Hepatic stellate cell (primary cell): ENCODE measurements around the gene RC3H2.

Experiments
- DNase-seq: peaks from one replicate; pipeline ENCODE4 v3.0.0; 2011; ENCODE audit warnings: low spot score

RC3H2 gene

DNA sequence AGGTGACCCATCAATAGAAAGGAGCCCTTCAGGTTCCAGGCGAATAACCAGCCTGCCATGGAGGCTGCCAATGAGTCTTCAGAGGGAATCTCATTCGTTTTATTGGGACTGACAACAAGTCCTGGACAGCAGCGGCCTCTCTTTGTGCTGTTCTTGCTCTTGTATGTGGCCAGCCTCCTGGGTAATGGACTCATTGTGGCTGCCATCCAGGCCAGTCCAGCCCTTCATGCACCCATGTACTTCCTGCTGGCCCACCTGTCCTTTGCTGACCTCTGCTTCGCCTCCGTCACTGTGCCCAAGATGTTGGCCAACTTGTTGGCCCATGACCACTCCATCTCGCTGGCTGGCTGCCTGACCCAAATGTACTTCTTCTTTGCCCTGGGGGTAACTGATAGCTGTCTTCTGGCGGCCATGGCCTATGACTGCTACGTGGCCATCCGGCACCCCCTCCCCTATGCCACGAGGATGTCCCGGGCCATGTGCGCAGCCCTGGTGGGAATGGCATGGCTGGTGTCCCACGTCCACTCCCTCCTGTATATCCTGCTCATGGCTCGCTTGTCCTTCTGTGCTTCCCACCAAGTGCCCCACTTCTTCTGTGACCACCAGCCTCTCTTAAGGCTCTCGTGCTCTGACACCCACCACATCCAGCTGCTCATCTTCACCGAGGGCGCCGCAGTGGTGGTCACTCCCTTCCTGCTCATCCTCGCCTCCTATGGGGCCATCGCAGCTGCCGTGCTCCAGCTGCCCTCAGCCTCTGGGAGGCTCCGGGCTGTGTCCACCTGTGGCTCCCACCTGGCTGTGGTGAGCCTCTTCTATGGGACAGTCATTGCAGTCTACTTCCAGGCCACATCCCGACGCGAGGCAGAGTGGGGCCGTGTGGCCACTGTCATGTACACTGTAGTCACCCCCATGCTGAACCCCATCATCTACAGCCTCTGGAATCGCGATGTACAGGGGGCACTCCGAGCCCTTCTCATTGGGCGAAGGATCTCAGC is 104.8 kb downstream of the RC3H2 start, which contains the start of gene OR1K1:
OR1K1 (plus strand) TSS at position 58 of the 995 bp plus-strand sequence; CDS start at position 58, 0 bp downstream.
- no peak for DNase-seq

DNA sequence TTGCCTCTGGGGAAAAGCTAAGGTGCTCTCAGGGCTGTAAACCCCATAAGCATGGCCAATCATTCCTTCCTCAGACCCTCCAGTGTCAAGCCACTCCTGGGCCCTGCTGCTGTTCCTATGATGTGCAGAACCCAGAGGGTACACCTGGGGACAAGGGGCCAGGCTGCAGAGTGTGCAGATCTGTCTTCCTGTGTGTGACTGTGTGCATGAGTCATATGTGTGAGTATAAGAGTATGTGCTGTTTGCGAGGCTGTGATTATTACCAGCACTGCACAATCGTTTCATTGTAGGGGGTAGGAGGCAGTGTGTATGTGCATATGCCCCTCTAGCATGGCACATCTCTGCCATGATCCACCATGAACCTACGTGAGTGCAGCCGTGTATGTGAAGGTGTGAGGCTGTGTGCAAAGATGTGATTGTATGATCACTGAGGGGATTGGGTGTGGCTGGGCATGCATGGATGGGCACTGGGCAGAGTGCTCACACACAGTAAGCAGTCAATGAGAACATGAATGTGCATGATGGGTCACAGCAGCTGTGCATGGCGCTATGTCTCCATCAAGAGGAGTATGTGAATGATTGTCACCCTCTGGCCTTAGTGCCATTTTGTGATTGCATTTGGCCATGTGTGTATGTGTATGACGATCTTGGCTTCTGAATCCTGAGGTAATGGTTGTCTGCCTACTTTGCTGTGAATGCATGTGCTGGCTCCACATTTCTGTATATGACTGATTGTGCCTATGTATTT is 107.7 kb downstream of the RC3H2 start:
- DNase-seq, result no peak
